Transverse colon (tissue), 1 donor: ENCODE data around the gene GLCE.

Experiments used
- EP300 ChIP-seq: sonication (generic); formaldehyde crosslinking; IDR thresholded peaks from one replicate; pipeline ENCODE4 v1.6.1; 2017; ENCODE audit warnings: antibody characterized with exemption, low read depth
- POLR2A ChIP-seq: fragments of 450-650 bp; IDR thresholded peaks from one replicate; pipeline ENCODE4 v1.6.1; 2016; ENCODE audit warnings: antibody characterized with exemption, mild to moderate bottlenecking, moderate library complexity

DNA sequence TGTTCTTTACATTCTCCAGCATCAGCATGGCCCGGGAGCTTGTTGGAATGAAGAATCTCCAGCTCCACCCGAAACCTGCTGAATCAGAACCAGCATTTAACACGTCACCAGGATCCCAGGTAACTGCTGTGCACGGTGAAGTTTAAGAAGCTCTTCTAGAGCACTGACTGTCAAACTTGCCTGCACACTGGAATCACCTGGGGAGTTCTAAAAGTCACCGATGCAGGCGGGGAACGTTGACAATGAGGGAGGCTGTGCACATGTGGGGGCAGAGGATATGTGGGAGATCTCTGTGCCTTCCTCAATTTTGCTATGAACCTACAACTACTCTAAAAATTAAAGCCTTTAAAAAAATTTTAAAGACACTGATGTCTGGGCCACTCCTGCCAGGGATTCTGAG lies 119.2 kb downstream of the GLCE start:
- TF ChIP-seq POLR2A: no peak
- TF ChIP-seq EP300: no peak
